ENCODE measurements around the gene PMPCA. TPM values are rescaled to one million over a fixed set of nuclear protein-coding genes. Genes with fewer than 3 reads are reported as not detected.

PMPCA gene
- total and polyA plus RNA-seq, 7 donors: 22.9 to 49.9 (median 27.1) TPM

DNA sequence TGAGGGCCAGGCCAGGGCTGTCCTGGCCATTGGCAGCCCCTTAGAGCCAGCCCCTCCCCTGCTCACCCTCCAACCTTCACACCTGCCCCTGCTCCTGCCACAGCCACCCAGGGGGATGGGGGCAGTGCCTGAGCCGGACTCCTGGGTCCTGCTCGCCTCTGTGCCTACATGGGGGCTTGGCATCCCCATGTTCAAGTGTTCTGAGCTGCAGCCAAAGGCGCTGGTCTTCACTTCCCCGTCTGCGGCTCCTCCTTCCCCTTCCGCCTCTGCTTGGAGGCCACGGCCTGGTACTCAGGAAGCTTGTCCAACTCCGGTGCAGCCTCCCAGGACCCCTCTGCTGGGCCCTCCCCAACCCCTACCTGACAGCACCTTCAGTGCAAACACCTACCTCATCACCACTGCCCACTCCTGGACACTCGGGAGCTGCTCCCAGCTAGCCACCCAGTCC is 44.7 kb upstream of the PMPCA start:
- intact Hi-C loops (cut with DNase I): no loop called here
- peaks cover 0 to 9% (median 6%) of the 10 kb centered on the region in 3 donors for H3K27me3 ChIP-seq
- 57 to 63% methylated on average over 9 of the region's 9 CpGs for WGBS, 2 donors
- no peaks in the 10 kb centered on the region for H3K36me3 ChIP-seq
- H3K27ac ChIP-seq: no peak overlapping the region
- TF ChIP-seq POLR2A (IDR thresholded peaks at IDR 0.05): no peak
- TF ChIP-seq, protein P1, sequence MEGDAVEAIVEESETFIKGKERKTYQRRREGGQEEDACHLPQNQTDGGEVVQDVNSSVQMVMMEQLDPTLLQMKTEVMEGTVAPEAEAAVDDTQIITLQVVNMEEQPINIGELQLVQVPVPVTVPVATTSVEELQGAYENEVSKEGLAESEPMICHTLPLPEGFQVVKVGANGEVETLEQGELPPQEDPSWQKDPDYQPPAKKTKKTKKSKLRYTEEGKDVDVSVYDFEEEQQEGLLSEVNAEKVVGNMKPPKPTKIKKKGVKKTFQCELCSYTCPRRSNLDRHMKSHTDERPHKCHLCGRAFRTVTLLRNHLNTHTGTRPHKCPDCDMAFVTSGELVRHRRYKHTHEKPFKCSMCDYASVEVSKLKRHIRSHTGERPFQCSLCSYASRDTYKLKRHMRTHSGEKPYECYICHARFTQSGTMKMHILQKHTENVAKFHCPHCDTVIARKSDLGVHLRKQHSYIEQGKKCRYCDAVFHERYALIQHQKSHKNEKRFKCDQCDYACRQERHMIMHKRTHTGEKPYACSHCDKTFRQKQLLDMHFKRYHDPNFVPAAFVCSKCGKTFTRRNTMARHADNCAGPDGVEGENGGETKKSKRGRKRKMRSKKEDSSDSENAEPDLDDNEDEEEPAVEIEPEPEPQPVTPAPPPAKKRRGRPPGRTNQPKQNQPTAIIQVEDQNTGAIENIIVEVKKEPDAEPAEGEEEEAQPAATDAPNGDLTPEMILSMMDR (IDR thresholded peaks at IDR 0.05): no peak
- TF ChIP-seq EP300 (IDR thresholded peaks at IDR 0.05): no peak
- TF ChIP-seq POLR2AphosphoS5 (IDR thresholded peaks at IDR 0.05): no peak
- no peak overlapping the region for H3K4me3 ChIP-seq
- peaks cover 0 to 32% (median 30%) of the 10 kb centered on the region in 4 donors for H3K4me1 ChIP-seq
- no peak for DNase-seq
- H3K9me3 ChIP-seq: no peaks in the 10 kb centered on the region

DNA sequence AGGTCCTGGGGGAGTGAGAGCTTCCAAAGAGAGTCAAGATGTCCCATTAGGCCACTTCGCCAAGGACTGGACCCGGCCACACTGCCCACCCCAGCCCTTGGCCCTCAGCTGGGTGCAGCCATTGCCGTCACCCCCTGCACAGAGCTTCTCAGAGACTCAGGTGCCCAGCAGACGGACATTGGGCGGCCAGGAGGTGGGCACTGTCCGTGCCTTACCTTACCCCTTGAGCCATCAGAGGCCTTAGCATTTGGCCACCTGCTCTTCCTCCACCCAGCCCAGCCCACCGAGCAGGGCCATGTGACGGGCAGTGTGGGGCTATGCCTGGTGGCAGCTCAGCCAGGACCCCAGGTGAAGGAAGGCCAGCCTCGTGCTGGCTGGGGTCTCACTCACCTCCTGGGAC is 43.6 kb upstream of the PMPCA start:
- Histone ChIP-seq H3K9me3 (no peaks in the 10 kb centered on the region), H3K27ac (no peak overlapping the region), H3K4me3 (no peak overlapping the region), H3K36me3 (no peaks in the 10 kb centered on the region), H3K27me3 (peaks cover 0 to 9% (median 6%) of the 10 kb centered on the region in 3 donors), H3K4me1 (peaks cover 0 to 21% (median 20%) of the 10 kb centered on the region in 4 donors)
- no peak for DNase-seq
- 89 to 95% methylated on average over 9 of the region's 9 CpGs for WGBS, 2 donors
- TF ChIP-seq POLR2AphosphoS5 (IDR thresholded peaks at IDR 0.05): no peak
- no peak for TF ChIP-seq POLR2A (IDR thresholded peaks at IDR 0.05)
- TF ChIP-seq, protein P1 (IDR thresholded peaks at IDR 0.05): no peak
- no peak for TF ChIP-seq EP300 (IDR thresholded peaks at IDR 0.05)
- intact Hi-C loops (cut with DNase I): no loop called here

DNA sequence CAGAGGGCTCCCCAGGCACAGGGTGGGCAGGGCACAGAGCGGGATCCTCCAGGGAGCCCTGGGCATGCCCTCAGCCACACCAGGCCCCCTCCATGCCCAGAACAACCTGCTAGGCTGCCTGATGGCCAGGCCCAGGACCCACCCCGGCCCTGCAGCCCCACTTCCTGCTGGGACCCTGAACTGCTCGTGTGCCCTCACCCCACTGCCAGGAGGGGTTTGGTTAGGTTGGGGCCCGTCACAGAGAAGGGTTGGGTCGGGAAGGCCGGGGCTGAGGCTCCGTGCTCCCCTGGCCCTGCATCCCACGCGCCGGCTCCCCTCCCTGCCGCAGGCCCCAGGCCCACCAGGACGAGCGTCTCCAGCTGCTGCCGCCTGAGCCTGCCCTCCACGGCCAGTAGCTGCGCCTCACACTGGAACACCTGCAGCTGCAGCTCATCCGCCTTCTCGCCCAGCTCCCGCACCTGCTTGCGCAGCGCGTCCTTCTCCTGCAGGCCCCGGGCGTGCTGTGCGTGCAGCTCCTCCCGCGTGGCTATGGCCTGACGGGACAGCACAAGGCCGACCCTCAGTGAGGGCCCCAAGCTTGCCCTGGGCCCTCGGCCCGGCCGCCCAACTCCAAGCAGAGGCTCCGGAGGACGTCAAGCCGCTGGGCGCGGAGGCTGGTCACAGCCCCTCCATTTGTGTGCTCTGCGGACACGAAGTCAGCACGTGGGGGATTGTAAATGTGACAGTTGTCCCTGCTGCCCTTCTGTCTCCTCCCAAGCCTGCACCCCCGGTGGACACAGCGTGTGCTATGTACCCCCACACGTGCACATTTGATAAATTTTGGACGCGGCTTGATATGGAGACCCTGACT is 42.9 kb upstream of the PMPCA start:
- Histone ChIP-seq H3K36me3 (no peaks in the 10 kb centered on the region), H3K27ac (no peak overlapping the region), H3K27me3 (peaks cover 0 to 9% (median 6%) of the 10 kb centered on the region in 3 donors), H3K4me3 (no peak overlapping the region), H3K9me3 (no peaks in the 10 kb centered on the region), H3K4me1 (peaks cover 0 to 18% (median 14%) of the 10 kb centered on the region in 4 donors)
- intact Hi-C loops (cut with DNase I): no loop called here
- 87 to 89% methylated on average over 45 of the region's 45 CpGs for WGBS, 2 donors
- no peak for DNase-seq
- TF ChIP-seq, protein P1 (IDR thresholded peaks at IDR 0.05): no peak

DNA sequence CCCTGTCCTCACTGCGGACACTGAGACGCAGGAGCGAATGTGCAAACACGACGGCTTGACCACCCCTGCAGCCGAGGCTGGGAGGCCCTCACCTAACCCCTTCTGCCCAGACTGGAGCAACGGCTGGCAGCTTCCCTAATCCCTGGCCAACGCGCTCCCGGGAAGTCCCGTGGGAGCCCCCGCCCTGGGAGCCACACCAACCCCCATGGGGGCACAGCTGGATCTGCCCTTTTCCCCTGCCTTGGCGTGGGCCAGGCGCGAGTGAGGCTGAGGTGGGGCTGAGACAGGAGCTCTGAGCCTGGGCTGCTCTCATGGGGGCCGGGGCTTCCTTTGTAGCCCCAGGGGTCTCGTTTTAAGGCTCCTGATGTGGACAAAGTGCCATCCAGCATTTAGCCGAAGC is 42.3 kb upstream of the PMPCA start:
- Histone ChIP-seq H3K4me3 (no peak overlapping the region), H3K4me1 (peaks cover 0 to 16% (median 9%) of the 10 kb centered on the region in 4 donors), H3K27ac (no peak overlapping the region), H3K9me3 (no peaks in the 10 kb centered on the region), H3K36me3 (no peaks in the 10 kb centered on the region), H3K27me3 (peaks cover 0 to 9% (median 6%) of the 10 kb centered on the region in 3 donors)
- TF ChIP-seq, protein P1 (IDR thresholded peaks at IDR 0.05): no peak
- TF ChIP-seq POLR2AphosphoS5 (IDR thresholded peaks at IDR 0.05) (no peak), POLR2A (IDR thresholded peaks at IDR 0.05) (no peak), EP300 (IDR thresholded peaks at IDR 0.05) (no peak)
- intact Hi-C loops (cut with DNase I): no loop called here
- WGBS, 2 donors: 79 to 81% methylated on average over 18 of the region's 18 CpGs
- DNase-seq: no peak
